HG03521 (cell line): Measurements from ENCODE around the gene ABCA3.

Experiments
- ATAC-seq: cut with Tn5 transposase; IDR thresholded peaks from one replicate; pipeline ENCODE4 v1.9.1; 2021; ENCODE audit warnings: mild to moderate bottlenecking, moderate library complexity; ENCODE audit not compliant: unreplicated experiment

The ABCA3 gene

GRCh38 chr16:2319606-2320005, 20.9 kb downstream of the ABCA3 start:
- ATAC-seq: no peak

GRCh38 chr16:2317231-2318020, 23.1 kb downstream of the ABCA3 start:
- no peak for ATAC-seq

GRCh38 chr16:2308089-2308962, 32.2 kb downstream of the ABCA3 start:
- ATAC-seq: no peak

DNA sequence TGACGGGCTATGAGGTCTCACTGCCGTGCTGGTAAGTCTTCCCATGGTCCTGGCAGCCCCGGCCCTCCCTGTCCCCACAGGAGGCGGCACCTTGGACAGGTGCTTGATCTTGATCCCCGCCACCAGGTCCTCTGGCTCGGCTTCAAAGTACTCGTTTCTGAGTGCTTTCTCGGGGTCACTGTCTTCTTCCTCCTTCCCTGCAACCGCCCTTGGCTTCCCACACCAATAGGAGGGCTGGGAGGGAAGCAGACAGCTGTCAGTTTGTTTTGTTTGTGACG, 40.7 kb downstream of the ABCA3 start:
- ATAC-seq: no peak

GRCh38 chr16:2299121-2299914, 41.2 kb downstream of the ABCA3 start:
- ATAC-seq: no peak

- no peak for ATAC-seq
Observed at GRCh38 chr16:2298621-2299020, 41.9 kb downstream of the ABCA3 start.

DNA sequence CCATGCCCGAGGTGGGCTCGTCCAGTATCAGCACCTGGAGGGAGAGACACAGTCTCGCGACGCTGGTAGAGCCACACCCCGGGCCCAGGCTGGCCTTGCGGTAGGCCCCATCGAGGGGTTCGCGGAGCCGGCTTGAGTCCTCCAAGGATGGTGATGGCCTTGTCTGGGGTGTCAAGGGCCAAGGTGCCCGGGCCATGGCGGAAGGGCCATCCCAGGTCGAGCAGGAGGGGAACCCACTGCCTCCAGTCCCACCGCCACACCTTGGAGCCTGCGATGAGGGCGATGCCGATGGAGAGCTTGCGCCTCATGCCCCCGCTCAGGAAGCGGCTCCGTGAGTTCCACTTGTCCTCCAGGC, 43.0 kb downstream of the ABCA3 start:
- ATAC-seq: no peak

GRCh38 chr16:2296661-2297505, 43.6 kb downstream of the ABCA3 start:
- ATAC-seq: no peak

- ATAC-seq: no peak
Observed at GRCh38 chr16:2295056-2295798, 45.3 kb downstream of the ABCA3 start.

- no peak for ATAC-seq
Observed at GRCh38 chr16:2292221-2292620, 48.3 kb downstream of the ABCA3 start.

GRCh38 chr16:2289282-2289681, 51.2 kb downstream of the ABCA3 start:
- no peak for ATAC-seq

- ATAC-seq: no peak
Observed at GRCh38 chr16:2288726-2289125, 51.8 kb downstream of the ABCA3 start.

DNA sequence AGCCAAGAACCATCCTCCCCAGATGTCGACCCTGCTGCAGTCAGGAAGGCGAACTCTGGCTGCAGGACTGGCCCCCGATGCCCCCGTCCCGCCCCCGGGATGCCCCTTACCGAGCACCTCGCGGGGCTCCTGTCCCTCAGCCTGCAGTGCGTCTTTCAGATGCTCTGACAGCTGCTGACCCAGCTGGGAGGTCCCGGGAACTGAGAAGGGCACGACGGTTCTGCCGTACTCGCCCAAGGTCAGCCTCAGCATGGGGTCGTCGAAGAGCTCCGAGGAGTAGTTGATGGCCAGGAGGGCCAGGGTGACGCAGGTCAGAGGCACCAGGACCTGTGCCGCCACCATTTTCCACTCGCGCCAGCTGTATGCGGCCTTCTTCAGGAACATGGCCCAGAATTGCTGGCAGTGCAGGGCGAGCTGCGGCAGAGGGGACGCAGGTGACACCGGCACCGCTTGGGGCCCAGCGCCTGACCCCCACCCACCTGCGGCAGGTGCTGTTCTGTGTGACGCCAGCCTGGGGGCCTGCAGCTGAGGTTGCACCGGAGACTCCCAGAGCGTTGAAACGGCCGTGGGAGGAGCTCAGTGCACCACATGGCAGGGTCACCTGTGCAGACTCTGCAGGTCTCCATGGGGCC, 52.5 kb downstream of the ABCA3 start:
- ATAC-seq: no peak

- no peak for ATAC-seq
Observed at GRCh38 chr16:2286550-2286949, 54.0 kb downstream of the ABCA3 start.

- no peak for ATAC-seq
Observed at GRCh38 chr16:2285731-2286191, 54.8 kb downstream of the ABCA3 start.

DNA sequence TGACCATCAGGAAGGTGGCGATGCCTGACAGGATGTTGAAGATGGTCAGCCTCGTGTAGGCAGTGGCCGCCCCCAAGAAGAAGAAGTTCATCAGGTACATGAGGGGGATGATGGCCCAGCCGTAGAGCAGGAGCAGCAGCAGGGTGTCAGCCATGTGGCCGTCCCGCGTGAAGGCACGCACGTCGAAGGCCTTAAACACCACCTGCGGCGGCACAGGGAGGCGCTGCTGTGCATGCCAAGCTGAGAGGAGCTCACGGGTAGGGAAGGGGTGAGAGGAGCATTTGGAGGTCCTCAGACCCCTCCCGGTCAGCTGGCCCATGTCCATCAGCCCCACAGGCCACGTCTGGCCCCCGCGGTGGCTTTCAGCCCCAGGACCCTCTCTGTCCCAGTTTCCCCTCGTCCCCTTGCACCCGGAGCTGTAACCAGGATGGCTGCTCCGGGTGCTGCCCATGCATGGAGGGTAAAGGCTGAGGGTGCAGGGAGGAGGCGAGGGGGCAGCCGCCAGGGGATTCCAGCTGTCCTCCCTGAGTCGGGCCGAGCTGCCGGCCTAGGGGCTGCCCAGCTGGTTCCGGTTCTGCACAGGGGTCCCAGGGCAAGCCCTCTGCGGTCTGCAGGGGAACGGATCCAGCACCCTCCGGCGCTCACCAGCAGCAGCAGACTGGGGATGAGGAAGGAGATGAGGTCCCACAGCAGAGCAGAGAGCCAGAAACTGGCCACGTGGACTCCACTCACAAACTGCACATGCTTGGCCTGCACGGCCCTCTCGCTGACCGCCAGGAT, 55.5 kb downstream of the ABCA3 start:
- ATAC-seq: no peak

- ATAC-seq: no peak
Observed at GRCh38 chr16:2284001-2284770, 56.3 kb downstream of the ABCA3 start.
